SIG-M5 treated with dmso at 0.1 percent for 504 hours (cell line): Measurements from ENCODE around the gene LEFTY2.
"Not testable (repeated sequence)": the region's sequence is repeated elsewhere in the genome, so short reads cannot be mapped to it uniquely, and the experiment has no call there.

Experiments used
- DNase-seq: peaks from one replicate; lab custom pipeline; 2025; ENCODE audit not compliant: unreplicated experiment; lab: John Stamatoyannopoulos, UW

LEFTY2 gene

GRCh38 chr1:225954753-225955152 lies 13.7 kb upstream of the LEFTY2 start:
- no peak for DNase-seq

GRCh38 chr1:225953315-225953714 lies 12.3 kb upstream of the LEFTY2 start:
- no peak for DNase-seq

GRCh38 chr1:225950905-225951497 lies 10.0 kb upstream of the LEFTY2 start:
- no peak for DNase-seq

GRCh38 chr1:225949041-225949440 lies 8.0 kb upstream of the LEFTY2 start:
- no peak for DNase-seq

- no peak for DNase-seq
Measured at GRCh38 chr1:225946803-225947202, 5.8 kb upstream of the LEFTY2 start.

- no peak for DNase-seq
Measured at GRCh38 chr1:225946082-225946620, 5.1 kb upstream of the LEFTY2 start.

- DNase-seq: no peak
Measured at GRCh38 chr1:225945564-225945963, 4.5 kb upstream of the LEFTY2 start.

GRCh38 chr1:225944951-225945350 lies 3.9 kb upstream of the LEFTY2 start:
- DNase-seq: peak; percentile 89

- no peak for DNase-seq
Measured at GRCh38 chr1:225944387-225944786, 3.4 kb upstream of the LEFTY2 start.

GRCh38 chr1:225943582-225943981 lies 2.6 kb upstream of the LEFTY2 start:
- no peak for DNase-seq

GRCh38 chr1:225942574-225942973 lies 1.6 kb upstream of the LEFTY2 start:
- DNase-seq: no peak

GRCh38 chr1:225941942-225942222 lies 862 bp upstream of the LEFTY2 start:
- no peak for DNase-seq

- no peak for DNase-seq
Measured at GRCh38 chr1:225940385-225941151, 452 bp downstream of the LEFTY2 start.

GRCh38 chr1:225939939-225940310 lies 1.1 kb downstream of the LEFTY2 start:
- DNase-seq: not testable (repeated sequence)

- DNase-seq: not testable (repeated sequence)
Measured at GRCh38 chr1:225939097-225939938, 1.7 kb downstream of the LEFTY2 start.

GRCh38 chr1:225937048-225937968 lies 3.7 kb downstream of the LEFTY2 start:
- DNase-seq: no peak

GRCh38 chr1:225936523-225936922 lies 4.5 kb downstream of the LEFTY2 start:
- DNase-seq: no peak

GRCh38 chr1:225936086-225936485 lies 4.9 kb downstream of the LEFTY2 start:
- not testable (repeated sequence) for DNase-seq

GRCh38 chr1:225934711-225935110 lies 6.3 kb downstream of the LEFTY2 start:
- DNase-seq: no peak

- DNase-seq: no peak
Measured at GRCh38 chr1:225933072-225933471, 7.9 kb downstream of the LEFTY2 start.
